Stimulated activated CD8-positive, alpha-beta memory T cell treated with anti-CD3 and anti-CD28 coated beads, Interleukin-15, amount 100 ng/mL, for 4 hours (primary cell): ENCODE results near the gene UBL5.

ENCODE experiments used
- DNase-seq, 2 donors: peaks; one replicate each; pipeline ENCODE4 v3.0.0-alpha.2; 2020; ENCODE audit warnings: low read depth in 2 of 2

UBL5 gene

GRCh38 chr19:9854282-9854846, 26.6 kb downstream of the UBL5 start:
- no peak for DNase-seq

- DNase-seq: no peak
These were observed 28.9 kb downstream of the UBL5 start for GRCh38 chr19:9856609-9857008.

GRCh38 chr19:9857076-9857721, 29.5 kb downstream of the UBL5 start:
- DNase-seq: no peak

GRCh38 chr19:9857920-9858746, 30.4 kb downstream of the UBL5 start:
- DNase-seq: no peak

- DNase-seq: no peak
These were observed 31.0 kb downstream of the UBL5 start for GRCh38 chr19:9858766-9859165.

- DNase-seq: no peak
These were observed 32.7 kb downstream of the UBL5 start for GRCh38 chr19:9860407-9860806.

GRCh38 chr19:9861503-9861902, 33.8 kb downstream of the UBL5 start:
- DNase-seq: no peak

GRCh38 chr19:9862938-9863337, 35.2 kb downstream of the UBL5 start:
- DNase-seq: no peak

GRCh38 chr19:9863759-9864158, 36.0 kb downstream of the UBL5 start:
- DNase-seq: no peak

- no peak for DNase-seq
These were observed 38.2 kb downstream of the UBL5 start for GRCh38 chr19:9865732-9866501.

- no peak for DNase-seq
These were observed 41.4 kb downstream of the UBL5 start for GRCh38 chr19:9868983-9869617.

- no peak for DNase-seq
These were observed 44.1 kb downstream of the UBL5 start for GRCh38 chr19:9871626-9872338.

- DNase-seq: no peak
These were observed 45.0 kb downstream of the UBL5 start for GRCh38 chr19:9872618-9873242.

GRCh38 chr19:9875031-9875627, 47.4 kb downstream of the UBL5 start:
- no peak for DNase-seq

GRCh38 chr19:9875796-9876195, 48.1 kb downstream of the UBL5 start:
- no peak for DNase-seq

GRCh38 chr19:9877780-9878510, 50.2 kb downstream of the UBL5 start:
- no peak for DNase-seq

GRCh38 chr19:9878511-9879196, 50.9 kb downstream of the UBL5 start:
- no peak for DNase-seq
